Measurements from ENCODE around the gene CASKIN2. TPM values are rescaled to one million over a fixed set of nuclear protein-coding genes. Genes with fewer than 3 reads are reported as not detected.

Gene CASKIN2
- total and polyA plus RNA-seq, 11 donors, result 19.5 to 51.2 (median 36.9) TPM

GRCh38 chr17:75512926-75513640 is 2.3 kb downstream of the CASKIN2 start:
- 44 to 56% (median 48%) methylated on average over 10 of the region's 10 CpGs for whole genome bisulfite sequencing, 4 donors
- H3K27ac ChIP-seq, result peak overlapping the region; percentile 89 to 98 (median 94)
- TF ChIP-seq POLR2A (IDR thresholded peaks at IDR 0.05) (no peak), CTCF (IDR thresholded peaks at IDR 0.05) (no peak)
- peak in 1 of 5 donors; percentile 13 for DNase-seq
- peaks cover 3 to 84% (median 59%) of the 10 kb centered on the region in 12 donors for H3K4me1 ChIP-seq
- H3K9me3 ChIP-seq, result no peaks in the 10 kb centered on the region
- peak overlapping the region; percentile 77 to 99 (median 93) for H3K4me3 ChIP-seq
- no peaks in the 10 kb centered on the region for H3K27me3 ChIP-seq
- intact Hi-C loops (cut with DNase I), result loop anchor here in 3 of 10 donors (5.0 to 10.0 kb wide), 5 partner anchors 56 to 228 kb away; partner anchors contain the start of genes TMEM94 (in 2 of the 3) and SLC25A19 (in 1 of the 3)
- ATAC-seq, result no peak
- peaks cover 0 to 42% (median 6%) of the 10 kb centered on the region in 9 donors for H3K36me3 ChIP-seq

GRCh38 chr17:75511610-75512575 is 3.4 kb downstream of the CASKIN2 start:
- DNase-seq, result peak; percentile 73 to 89 (median 79)
- Histone ChIP-seq H3K36me3 (peaks cover 0 to 53% (median 13%) of the 10 kb centered on the region in 9 donors), H3K4me3 (peak overlapping the region in 11 of 12 donors; percentile 16 to 99 (median 91)), H3K27ac (peak overlapping the region; percentile 89 to 98 (median 94)), H3K27me3 (no peaks in the 10 kb centered on the region), H3K9me3 (no peaks in the 10 kb centered on the region), H3K4me1 (peaks cover 3 to 85% (median 55%) of the 10 kb centered on the region in 12 donors)
- peak in 3 of 4 donors; percentile 0 to 3 (median 0) for ATAC-seq
- 31 to 76% (median 42%) methylated on average over 4 to 13 of the region's 13 CpGs for WGBS, 4 donors
- TF ChIP-seq CTCF (IDR thresholded peaks at IDR 0.05), result no peak
- peak in 1 of 2 donors; percentile 58 for TF ChIP-seq POLR2A (IDR thresholded peaks at IDR 0.05)
- intact Hi-C loops (cut with DNase I), result loop anchor here in 3 of 10 donors (5.0 to 10.0 kb wide), 5 partner anchors 55 to 227 kb away; partner anchors contain the start of genes TMEM94 (in 2 of the 3) and SLC25A19 (in 1 of the 3)

- DNase-seq (no peak), ATAC-seq (no peak)
- Histone ChIP-seq H3K36me3 (peaks cover 0 to 60% (median 20%) of the 10 kb centered on the region in 9 donors), H3K9me3 (no peaks in the 10 kb centered on the region), H3K4me3 (peak overlapping the region in 11 of 12 donors; percentile 8 to 99 (median 91)), H3K27me3 (no peaks in the 10 kb centered on the region), H3K4me1 (peaks cover 3 to 82% (median 55%) of the 10 kb centered on the region in 12 donors), H3K27ac (peak overlapping the region; percentile 89 to 98 (median 94))
- intact Hi-C loops (cut with DNase I), result loop anchor here in 3 of 10 donors (5.0 to 10.0 kb wide), 5 partner anchors 54 to 226 kb away; partner anchors contain the start of genes TMEM94 (in 2 of the 3) and SLC25A19 (in 1 of the 3)
- no peak for TF ChIP-seq CTCF (IDR thresholded peaks at IDR 0.05)
- no peak for TF ChIP-seq POLR2A (IDR thresholded peaks at IDR 0.05)
- 66 to 75% (median 70%) methylated on average over 4 of the region's 4 CpGs for WGBS, 4 donors
Observed at GRCh38 chr17:75511270-75511609, 4.1 kb downstream of the CASKIN2 start.

Measured in heart left ventricle (tissue), 16 donors.